Subcutaneous adipose tissue (tissue), 4 donors: ENCODE results near the gene ZNF576. TPM values are rescaled to one million over a fixed set of nuclear protein-coding genes. Genes with fewer than 3 reads are reported as not detected.

Experiments used
- CTCF ChIP-seq: fragments of 450-650 bp; IDR thresholded peaks from one replicate; pipeline ENCODE4 v1.5.1; 2016; ENCODE audit warnings: low read depth, mild to moderate bottlenecking, control low read depth, antibody characterized with exemption, moderate library complexity
- total RNA-seq, 4 donors: library from RNA; depleted of rRNA; stranded (reverse); fragments of >200 nt; gene quantifications; one replicate each; pipeline ENCODE4 v1.1.0, GENCODE V29; 2016

Gene ZNF576
- total RNA-seq, 4 donors from 2014 or later: 4.1 to 11.6 (median 9.4) TPM

- no peak for TF ChIP-seq CTCF
Measured at GRCh38 chr19:43597876-43598275, 1.5 kb downstream of the ZNF576 start.

GRCh38 chr19:43598445-43599240 is 2.2 kb downstream of the ZNF576 start:
- no peak for TF ChIP-seq CTCF

GRCh38 chr19:43599635-43600295 is 3.4 kb downstream of the ZNF576 start:
- no peak for TF ChIP-seq CTCF

GRCh38 chr19:43605875-43606568 is 9.6 kb downstream of the ZNF576 start:
- no peak for TF ChIP-seq CTCF

- no peak for TF ChIP-seq CTCF
Measured at GRCh38 chr19:43606569-43607229, 10.3 kb downstream of the ZNF576 start.

- TF ChIP-seq CTCF: no peak
Measured at GRCh38 chr19:43607238-43608205, 11.1 kb downstream of the ZNF576 start.
